Measurements from ENCODE around the gene CUL9. TPM values are rescaled to one million over a fixed set of nuclear protein-coding genes. Genes with fewer than 3 reads are reported as not detected.

The CUL9 gene
- total and polyA plus RNA-seq, 4 donors = 6.5 to 21.8 (median 7.5) TPM

DNA sequence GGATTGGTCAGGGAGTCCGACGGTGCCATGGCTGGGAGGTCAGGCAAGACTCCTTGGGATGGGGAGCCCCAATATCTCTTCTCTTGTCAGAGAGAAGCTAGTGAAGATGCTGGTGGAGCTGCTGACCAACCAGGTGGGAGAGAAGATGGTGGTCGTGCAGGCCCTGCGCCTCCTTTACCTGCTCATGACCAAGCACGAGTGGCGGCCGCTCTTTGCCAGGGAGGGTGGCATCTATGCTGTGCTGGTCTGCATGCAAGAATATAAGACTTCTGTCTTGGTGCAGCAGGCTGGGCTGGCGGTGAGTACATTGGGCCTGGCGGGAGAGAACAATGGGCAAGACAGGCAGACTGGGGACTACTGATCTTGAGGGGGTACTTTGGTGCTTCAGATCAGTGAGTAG is 10.9 kb downstream of the CUL9 start:
- DNase-seq (ENCODE audit: low spot score) = no peak
- no peak overlapping the region for H3K9ac ChIP-seq (ENCODE audit: low read depth in 1 of 2, low read length in 2 of 2)
- H3K4me1 ChIP-seq (ENCODE audit: control insufficient read depth in 4 of 4, insufficient read depth in 4 of 4, low read length in 3 of 4) = no peaks in the 10 kb centered on the region
- WGBS = 98% methylated on average over 9 of the region's 9 CpGs
- no peak for TF ChIP-seq HNF4G (IDR thresholded peaks at IDR 0.05)
- TF ChIP-seq NR2F2 (IDR thresholded peaks at IDR 0.05) = no peak
- no peak for TF ChIP-seq FOXA1 (IDR thresholded peaks at IDR 0.05)
- TF ChIP-seq YY1 (IDR thresholded peaks at IDR 0.05) = no peak
- no peak for TF ChIP-seq EGR1 (IDR thresholded peaks at IDR 0.05; ENCODE audit: low read depth in 2 of 2)
- TF ChIP-seq, protein P1, sequence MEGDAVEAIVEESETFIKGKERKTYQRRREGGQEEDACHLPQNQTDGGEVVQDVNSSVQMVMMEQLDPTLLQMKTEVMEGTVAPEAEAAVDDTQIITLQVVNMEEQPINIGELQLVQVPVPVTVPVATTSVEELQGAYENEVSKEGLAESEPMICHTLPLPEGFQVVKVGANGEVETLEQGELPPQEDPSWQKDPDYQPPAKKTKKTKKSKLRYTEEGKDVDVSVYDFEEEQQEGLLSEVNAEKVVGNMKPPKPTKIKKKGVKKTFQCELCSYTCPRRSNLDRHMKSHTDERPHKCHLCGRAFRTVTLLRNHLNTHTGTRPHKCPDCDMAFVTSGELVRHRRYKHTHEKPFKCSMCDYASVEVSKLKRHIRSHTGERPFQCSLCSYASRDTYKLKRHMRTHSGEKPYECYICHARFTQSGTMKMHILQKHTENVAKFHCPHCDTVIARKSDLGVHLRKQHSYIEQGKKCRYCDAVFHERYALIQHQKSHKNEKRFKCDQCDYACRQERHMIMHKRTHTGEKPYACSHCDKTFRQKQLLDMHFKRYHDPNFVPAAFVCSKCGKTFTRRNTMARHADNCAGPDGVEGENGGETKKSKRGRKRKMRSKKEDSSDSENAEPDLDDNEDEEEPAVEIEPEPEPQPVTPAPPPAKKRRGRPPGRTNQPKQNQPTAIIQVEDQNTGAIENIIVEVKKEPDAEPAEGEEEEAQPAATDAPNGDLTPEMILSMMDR (IDR thresholded peaks at IDR 0.05; ENCODE audit: low read depth, low read length, missing input control) = no peak
- TF ChIP-seq TAF1 (conservative IDR thresholded peaks at IDR 0.05) = no peak
- no peak for TF ChIP-seq MAX (IDR thresholded peaks at IDR 0.05)
- TF ChIP-seq FOXA2 (IDR thresholded peaks at IDR 0.05) = no peak
- TF ChIP-seq RAD21 (IDR thresholded peaks at IDR 0.05) = no peak
- TF ChIP-seq REST (IDR thresholded peaks at IDR 0.05) = no peak
- TF ChIP-seq RXRA (IDR thresholded peaks at IDR 0.05) = no peak
- no peak for TF ChIP-seq SP1 (IDR thresholded peaks at IDR 0.05)
- TF ChIP-seq HNF4A (conservative IDR thresholded peaks at IDR 0.05) = no peak
- TF ChIP-seq JUND (IDR thresholded peaks at IDR 0.05) = no peak
- TF ChIP-seq, protein P2, sequence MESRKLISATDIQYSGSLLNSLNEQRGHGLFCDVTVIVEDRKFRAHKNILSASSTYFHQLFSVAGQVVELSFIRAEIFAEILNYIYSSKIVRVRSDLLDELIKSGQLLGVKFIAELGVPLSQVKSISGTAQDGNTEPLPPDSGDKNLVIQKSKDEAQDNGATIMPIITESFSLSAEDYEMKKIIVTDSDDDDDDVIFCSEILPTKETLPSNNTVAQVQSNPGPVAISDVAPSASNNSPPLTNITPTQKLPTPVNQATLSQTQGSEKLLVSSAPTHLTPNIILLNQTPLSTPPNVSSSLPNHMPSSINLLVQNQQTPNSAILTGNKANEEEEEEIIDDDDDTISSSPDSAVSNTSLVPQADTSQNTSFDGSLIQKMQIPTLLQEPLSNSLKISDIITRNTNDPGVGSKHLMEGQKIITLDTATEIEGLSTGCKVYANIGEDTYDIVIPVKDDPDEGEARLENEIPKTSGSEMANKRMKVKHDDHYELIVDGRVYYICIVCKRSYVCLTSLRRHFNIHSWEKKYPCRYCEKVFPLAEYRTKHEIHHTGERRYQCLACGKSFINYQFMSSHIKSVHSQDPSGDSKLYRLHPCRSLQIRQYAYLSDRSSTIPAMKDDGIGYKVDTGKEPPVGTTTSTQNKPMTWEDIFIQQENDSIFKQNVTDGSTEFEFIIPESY (IDR thresholded peaks at IDR 0.05) = no peak
- TF ChIP-seq GABPA (IDR thresholded peaks at IDR 0.05 in 1 of 2, conservative IDR thresholded peaks at IDR 0.05 in 1 of 2) = no peak
- TF ChIP-seq ATF3 (IDR thresholded peaks at IDR 0.05) = no peak
- no peaks in the 10 kb centered on the region for H3K27me3 ChIP-seq (ENCODE audit: control insufficient read depth in 4 of 4, insufficient read depth in 4 of 4, low read length in 3 of 4)
- H3K9me3 ChIP-seq (ENCODE audit: control insufficient read depth in 4 of 4, low read length in 3 of 4) = no peaks in the 10 kb centered on the region
- no peak overlapping the region for H3K27ac ChIP-seq (ENCODE audit: low read depth in 1 of 2, low read length in 2 of 2)
- H3K4me3 ChIP-seq (ENCODE audit: low read depth in 1 of 3, low read length in 3 of 3) = no peak overlapping the region
- peaks cover 8 to 38% (median 21%) of the 10 kb centered on the region in 4 donors for H3K36me3 ChIP-seq (ENCODE audit: control insufficient read depth in 4 of 4, insufficient read depth in 3 of 4, low read depth in 1 of 4, low read length in 3 of 4)
